Activated B cell treated with CpG ODN at 0.5 μM for 24 hours (primary cell): ENCODE results near the gene VIM. TPM values are rescaled to one million over a fixed set of nuclear protein-coding genes. Genes with fewer than 3 reads are reported as not detected.

Source experiments
- ATAC-seq: fragments of 200-7000 bp; cut with Tn5 transposase; one replicate; pipeline ENCODE4 v1.10.0; 2021; ENCODE audit warnings: low read depth, mild to moderate bottlenecking, moderate library complexity
- CTCF ChIA-PET: fragments of 350-600 bp; sonication (Branson Sonifier 250); formaldehyde crosslinking; loops from one replicate; lab custom pipeline; 2021; ENCODE audit warnings: antibody characterized with exemption; lab: Charles Lee
- POLR2A ChIA-PET: fragments of 350-600 bp; sonication (Branson Sonifier 250); formaldehyde crosslinking; loops from one replicate; lab custom pipeline; 2021; ENCODE audit warnings: antibody characterized with exemption; lab: Charles Lee
- DNase-seq: peaks from one replicate; pipeline ENCODE4 v3.0.0; 2022
- H3K27ac Mint-ChIP-seq: one replicate; pipeline ENCODE4 v1.8.0; 2020; ENCODE audit warnings: mixed read lengths
- H3K27me3 Mint-ChIP-seq: one replicate; pipeline ENCODE4 v1.8.0; 2021; ENCODE audit warnings: mixed read lengths
- H3K36me3 Mint-ChIP-seq: one replicate; pipeline ENCODE4 v1.8.0; 2021; ENCODE audit warnings: low read depth, mixed read lengths
- H3K4me1 Mint-ChIP-seq: one replicate; pipeline ENCODE4 v1.8.0; 2021; ENCODE audit warnings: mixed read lengths
- H3K4me3 Mint-ChIP-seq: one replicate; pipeline ENCODE4 v1.8.0; 2020; ENCODE audit warnings: mild to moderate bottlenecking, mixed read lengths
- H3K9me3 Mint-ChIP-seq: one replicate; pipeline ENCODE4 v1.8.0; 2020; ENCODE audit warnings: mixed read lengths
- intact Hi-C: fragments of 100-400 bp; cut with micrococcal nuclease; formaldehyde crosslinking; loops from one replicate; pipeline ENCODE4 v1.15.1; 2024
- total RNA-seq: library from RNA; stranded (reverse); gene quantifications from 2 replicates; pipeline ENCODE4 v1.2.3, GENCODE V29; 2022
- TF ChIP-seq, protein P1 (sequence below): fragments of 200-600 bp; IDR thresholded peaks from one replicate; pipeline ENCODE4 v1.8.0; 2022; ENCODE audit warnings: antibody characterized with exemption, mild to moderate bottlenecking

VIM gene
- total RNA-seq, 1 donor from 2014 or later = 796 TPM

DNA sequence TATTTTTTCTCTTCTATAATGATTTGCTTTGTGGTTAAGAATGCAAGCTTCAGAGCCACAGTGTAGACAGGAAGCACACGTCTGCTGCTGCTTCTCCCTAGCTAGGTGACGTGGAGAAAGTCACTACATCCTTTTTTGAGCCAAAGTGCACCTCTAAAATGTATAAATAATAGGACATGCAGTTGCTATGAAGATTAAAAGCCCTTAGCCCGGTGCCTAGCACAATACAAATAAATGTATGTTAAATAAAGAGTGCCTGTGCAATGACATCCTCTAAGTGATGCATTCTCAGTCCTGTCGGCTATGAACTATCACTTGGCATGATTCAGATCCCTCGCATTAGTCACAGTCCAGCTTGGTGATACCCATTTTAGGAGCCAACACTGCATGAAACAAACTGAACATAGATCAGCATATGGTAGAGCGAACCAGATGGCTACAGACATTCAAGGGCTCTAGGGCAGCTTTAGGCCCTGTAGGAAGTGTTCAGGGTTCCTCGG, 21.8 kb upstream of the VIM start:
- peaks cover 5% of the 10 kb centered on the region for H3K36me3 Mint-ChIP-seq
- H3K9me3 Mint-ChIP-seq = no peaks in the 10 kb centered on the region
- H3K27me3 Mint-ChIP-seq = no peaks in the 10 kb centered on the region
- peak overlapping the region; percentile 88 for H3K27ac Mint-ChIP-seq
- intact Hi-C loops = loop anchor here (1.0 kb wide), 3 partner anchors 10 to 183 kb away; partner anchors contain the start of gene VIM
- ATAC-seq (peak; percentile 62), DNase-seq (no peak)
- ChIA-PET CTCF (interaction anchor here (3.1 kb wide), 1 partner anchor 22 kb away, joined by 34 read pairs; the partner anchor contains the start of gene VIM), POLR2A (interaction anchor here (0.6 to 4.8 kb wide), 10 partner anchors 9 to 437 kb away, joined by 3 to 204 read pairs (median 4); partner anchors contain the start of genes RSU1, STAM and VIM)
- peaks cover 29% of the 10 kb centered on the region for H3K4me1 Mint-ChIP-seq
- TF ChIP-seq, protein P1, sequence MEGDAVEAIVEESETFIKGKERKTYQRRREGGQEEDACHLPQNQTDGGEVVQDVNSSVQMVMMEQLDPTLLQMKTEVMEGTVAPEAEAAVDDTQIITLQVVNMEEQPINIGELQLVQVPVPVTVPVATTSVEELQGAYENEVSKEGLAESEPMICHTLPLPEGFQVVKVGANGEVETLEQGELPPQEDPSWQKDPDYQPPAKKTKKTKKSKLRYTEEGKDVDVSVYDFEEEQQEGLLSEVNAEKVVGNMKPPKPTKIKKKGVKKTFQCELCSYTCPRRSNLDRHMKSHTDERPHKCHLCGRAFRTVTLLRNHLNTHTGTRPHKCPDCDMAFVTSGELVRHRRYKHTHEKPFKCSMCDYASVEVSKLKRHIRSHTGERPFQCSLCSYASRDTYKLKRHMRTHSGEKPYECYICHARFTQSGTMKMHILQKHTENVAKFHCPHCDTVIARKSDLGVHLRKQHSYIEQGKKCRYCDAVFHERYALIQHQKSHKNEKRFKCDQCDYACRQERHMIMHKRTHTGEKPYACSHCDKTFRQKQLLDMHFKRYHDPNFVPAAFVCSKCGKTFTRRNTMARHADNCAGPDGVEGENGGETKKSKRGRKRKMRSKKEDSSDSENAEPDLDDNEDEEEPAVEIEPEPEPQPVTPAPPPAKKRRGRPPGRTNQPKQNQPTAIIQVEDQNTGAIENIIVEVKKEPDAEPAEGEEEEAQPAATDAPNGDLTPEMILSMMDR = no peak
- peak overlapping the region; percentile 13 for H3K4me3 Mint-ChIP-seq

DNA sequence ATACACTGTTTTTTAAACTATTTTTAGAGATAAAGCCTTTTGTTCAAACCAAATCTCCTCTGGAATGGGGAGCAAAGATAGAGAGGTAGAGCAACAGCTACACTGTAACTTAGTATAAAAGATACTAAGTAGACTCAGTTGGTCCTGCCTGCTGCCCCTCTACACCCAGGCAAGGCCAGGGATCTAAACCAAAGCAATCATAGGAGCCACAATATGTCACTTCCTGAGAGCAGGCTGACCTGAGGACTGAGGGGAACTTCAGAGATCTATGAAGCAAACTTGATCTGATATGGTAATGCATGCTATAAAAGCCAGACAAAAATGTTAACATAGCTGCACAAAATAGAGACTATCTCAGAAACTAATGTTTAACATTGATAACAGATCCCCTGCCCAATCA, 19.6 kb upstream of the VIM start:
- CTCF ChIA-PET = no interaction called here
- Mint-ChIP-seq H3K9me3 (no peaks in the 10 kb centered on the region), H3K27me3 (no peaks in the 10 kb centered on the region), H3K36me3 (peaks cover 6% of the 10 kb centered on the region), H3K4me1 (peaks cover 23% of the 10 kb centered on the region), H3K27ac (no peak overlapping the region), H3K4me3 (no peak overlapping the region)
- ATAC-seq (no peak), DNase-seq (no peak)
- POLR2A ChIA-PET = interaction anchor here (4.8 kb wide), 1 partner anchor 20 kb away, joined by 204 read pairs; the partner anchor contains the start of gene VIM
- TF ChIP-seq, protein P1 = no peak
- intact Hi-C loops = no loop called here

DNA sequence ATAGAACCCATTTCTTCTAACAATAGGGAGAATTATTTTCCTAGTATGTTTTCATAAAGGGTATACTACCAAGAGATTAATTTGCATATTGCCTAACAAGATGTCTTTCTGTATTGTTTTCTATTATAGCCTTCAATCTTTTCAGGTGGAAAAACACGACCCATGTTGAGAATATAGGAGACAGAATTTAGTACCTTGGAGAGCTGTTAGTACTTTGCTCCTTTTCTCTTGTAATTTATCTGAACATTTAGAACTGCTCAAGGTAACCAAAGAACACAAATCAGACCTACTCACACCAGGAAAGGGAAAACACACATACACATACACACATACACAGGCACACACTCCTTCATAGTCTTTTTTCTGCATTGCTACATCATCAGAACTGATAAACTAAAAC, 18.7 kb upstream of the VIM start:
- DNase-seq (no peak), ATAC-seq (no peak)
- peaks cover 21% of the 10 kb centered on the region for H3K4me1 Mint-ChIP-seq
- ChIA-PET CTCF (no interaction called here), POLR2A (interaction anchor here (4.8 kb wide), 1 partner anchor 20 kb away, joined by 204 read pairs; the partner anchor contains the start of gene VIM)
- H3K9me3 Mint-ChIP-seq = no peaks in the 10 kb centered on the region
- no peaks in the 10 kb centered on the region for H3K27me3 Mint-ChIP-seq
- no peak overlapping the region for H3K4me3 Mint-ChIP-seq
- TF ChIP-seq, protein P1 = no peak
- no peak overlapping the region for H3K27ac Mint-ChIP-seq
- peaks cover 9% of the 10 kb centered on the region for H3K36me3 Mint-ChIP-seq
- intact Hi-C loops = no loop called here

DNA sequence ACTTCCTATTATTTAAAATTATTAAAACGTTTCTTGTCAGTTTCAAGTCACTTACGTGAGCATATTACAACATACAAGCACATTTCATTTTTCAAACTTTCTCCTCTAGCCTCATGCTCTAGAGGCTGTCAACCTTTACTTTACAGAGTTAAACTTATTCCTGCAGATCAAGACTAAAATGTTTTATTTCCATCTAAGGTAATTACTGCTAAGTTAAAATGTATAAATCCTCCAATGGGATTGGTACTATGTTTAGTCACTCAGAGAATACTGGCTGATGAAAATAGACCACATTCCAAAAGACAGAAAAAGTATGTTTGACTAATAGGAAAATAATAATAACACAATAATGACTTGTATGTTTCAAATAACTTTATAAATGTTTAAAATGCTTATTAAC, 18.2 kb upstream of the VIM start:
- Mint-ChIP-seq H3K4me3 (no peak overlapping the region), H3K27ac (no peak overlapping the region), H3K9me3 (no peaks in the 10 kb centered on the region), H3K4me1 (peaks cover 17% of the 10 kb centered on the region), H3K27me3 (no peaks in the 10 kb centered on the region), H3K36me3 (peaks cover 14% of the 10 kb centered on the region)
- POLR2A ChIA-PET = no interaction called here
- no peak for DNase-seq
- intact Hi-C loops = no loop called here
- TF ChIP-seq, protein P1 = no peak
- CTCF ChIA-PET = no interaction called here
- no peak for ATAC-seq

DNA sequence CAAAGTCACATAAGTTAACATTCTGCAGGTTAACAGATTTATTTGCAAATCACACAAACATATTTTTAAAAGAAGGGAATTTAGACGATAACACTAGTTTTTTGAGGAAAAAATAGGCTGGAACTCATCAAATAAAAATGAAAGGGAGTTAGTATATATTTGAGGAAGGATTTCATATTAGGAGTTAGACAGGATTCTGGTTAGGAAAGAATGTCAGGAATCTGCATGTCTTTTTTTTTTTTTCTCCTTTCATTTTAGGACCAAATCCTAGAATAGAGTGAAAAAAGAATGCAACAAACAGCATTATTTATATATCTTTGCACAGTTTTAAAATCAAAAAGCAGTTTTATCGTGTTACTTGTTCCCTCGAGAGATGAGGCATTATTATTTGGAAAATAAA, 17.7 kb upstream of the VIM start:
- CTCF ChIA-PET = no interaction called here
- Mint-ChIP-seq H3K36me3 (peaks cover 14% of the 10 kb centered on the region), H3K27ac (no peak overlapping the region), H3K4me3 (no peak overlapping the region), H3K27me3 (no peaks in the 10 kb centered on the region), H3K4me1 (peaks cover 17% of the 10 kb centered on the region), H3K9me3 (no peaks in the 10 kb centered on the region)
- intact Hi-C loops = no loop called here
- TF ChIP-seq, protein P1 = no peak
- no peak for ATAC-seq
- POLR2A ChIA-PET = interaction anchor here (1.9 kb wide), 1 partner anchor 18 kb away, joined by 5 read pairs; no protein-coding TSS in a partner anchor
- DNase-seq = no peak
